ENCODE data around the gene SPATA9. TPM values are rescaled to one million over a fixed set of nuclear protein-coding genes. Genes with fewer than 3 reads are reported as not detected.
"Not testable (repeated sequence)": the region's sequence is repeated elsewhere in the genome, so short reads cannot be mapped to it uniquely, and the experiment has no call there.

SPATA9 gene
- total RNA-seq, 1 donor from 2014 or later: not detected

DNA sequence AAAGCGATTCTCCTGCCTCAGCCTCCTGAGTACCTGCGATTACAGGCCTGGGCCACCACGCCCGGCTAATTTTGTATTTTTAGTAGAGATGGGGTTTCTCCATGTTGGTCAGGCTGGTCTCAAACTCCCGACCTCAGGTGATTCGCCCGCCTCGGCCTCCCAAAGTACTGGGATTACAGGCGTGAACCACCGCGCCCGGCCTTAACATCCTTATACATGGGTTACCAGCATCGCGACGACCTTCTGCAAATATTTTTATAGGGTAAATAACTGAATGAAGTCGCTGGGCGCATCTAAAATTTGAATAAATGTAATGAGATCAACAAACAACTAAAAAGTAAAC lies 36.6 kb downstream of the SPATA9 start:
- DNase-seq (ENCODE audit: low read depth in 2 of 2): not testable (repeated sequence)

DNA sequence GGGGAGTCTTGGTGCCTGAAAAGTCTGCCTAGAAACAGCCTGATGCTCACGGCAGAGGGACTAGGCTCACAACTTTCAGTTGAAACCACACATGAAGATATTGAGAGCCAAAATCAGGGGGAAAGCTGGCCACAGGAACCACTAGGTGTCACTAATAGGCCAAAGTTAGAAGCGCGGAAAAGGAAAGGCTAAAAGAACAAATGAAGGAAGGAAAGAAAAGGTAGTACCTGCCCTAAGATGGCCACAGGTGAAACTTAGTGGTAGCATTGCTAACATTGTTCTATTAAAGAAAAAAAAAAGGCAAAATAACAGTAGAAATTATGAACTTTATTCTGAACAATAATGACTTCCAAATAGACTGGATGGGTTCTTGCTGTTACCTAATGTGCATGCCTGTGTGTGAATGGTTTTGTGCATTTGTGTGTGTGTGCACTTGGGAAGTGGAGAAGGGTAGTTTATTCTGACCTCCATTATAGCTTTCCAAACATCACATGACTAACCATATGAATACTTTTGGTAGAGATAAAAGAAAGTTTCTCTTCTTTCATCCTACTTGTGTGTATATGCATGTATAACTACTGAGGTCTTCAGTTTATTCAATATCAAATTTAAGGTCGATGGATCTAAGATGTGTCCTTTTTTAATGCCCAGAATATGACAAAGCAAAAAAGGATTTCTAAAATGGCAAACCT lies 38.3 kb downstream of the SPATA9 start:
- DNase-seq (ENCODE audit: low read depth in 2 of 2): peak; percentile 57 to 66

DNA sequence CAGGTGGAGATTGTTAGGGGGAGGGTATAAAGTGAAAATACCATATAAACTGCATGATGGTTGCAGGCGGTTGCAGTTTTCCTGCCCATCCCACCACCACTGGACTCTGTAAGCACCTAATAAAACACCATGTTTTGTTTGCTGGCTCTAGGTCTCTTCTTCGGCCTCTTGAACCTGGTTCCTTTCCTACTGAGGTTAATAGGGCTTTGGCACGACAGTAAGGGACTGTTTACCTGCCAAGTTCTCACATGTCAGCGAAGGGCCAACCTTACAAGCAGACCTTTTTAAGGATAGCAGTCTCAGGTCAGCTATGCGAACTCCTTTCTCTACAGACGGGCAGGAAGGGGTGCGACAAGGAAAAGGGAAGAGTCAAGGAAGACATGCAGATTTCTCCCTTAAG lies 39.6 kb downstream of the SPATA9 start:
- DNase-seq (ENCODE audit: low read depth in 2 of 2): no peak

DNA sequence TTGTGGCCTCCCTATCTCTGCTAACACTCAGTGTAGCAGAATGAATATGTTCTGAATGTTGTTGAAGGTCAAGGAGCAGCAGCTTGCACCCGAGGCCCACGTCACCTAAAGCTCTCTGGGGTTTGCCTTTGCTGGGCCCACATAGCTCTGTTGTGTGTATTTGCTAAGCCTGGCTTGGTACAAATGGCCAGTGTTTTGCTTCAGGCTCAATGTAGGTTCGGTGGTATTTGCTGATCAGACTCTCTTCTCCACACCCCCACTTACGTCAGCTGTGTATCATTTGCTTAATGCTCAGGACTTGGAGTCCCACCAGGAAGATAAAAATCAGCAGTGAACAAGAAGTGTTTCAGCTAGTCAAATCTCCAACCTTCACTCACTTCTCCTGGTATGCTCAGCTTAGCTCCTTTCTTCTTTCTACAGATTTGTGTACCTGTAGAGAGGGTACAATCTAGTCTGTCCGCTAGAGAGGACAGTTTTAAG lies 41.0 kb downstream of the SPATA9 start:
- DNase-seq (ENCODE audit: low read depth in 2 of 2): peak in 1 of 2 donors; percentile 24

DNA sequence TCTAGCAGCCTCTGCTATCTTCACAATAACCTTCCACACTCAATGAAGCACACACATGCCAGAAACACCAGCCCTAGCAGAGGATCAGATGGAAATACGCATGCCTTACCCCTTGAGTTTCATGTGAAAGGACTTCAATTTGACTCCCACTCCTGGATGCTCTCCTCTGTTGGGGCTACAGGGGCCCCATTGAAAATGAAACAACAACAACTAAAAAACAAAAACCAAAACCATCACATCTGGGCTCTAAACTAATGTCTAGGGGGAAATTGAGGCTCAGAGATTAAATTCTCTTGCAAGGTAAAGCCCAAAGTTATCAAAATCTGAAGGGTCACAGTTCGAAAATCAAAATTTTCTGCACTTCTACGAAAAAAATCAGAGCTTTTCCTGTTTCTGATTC lies 44.2 kb downstream of the SPATA9 start:
- DNase-seq (ENCODE audit: low read depth in 2 of 2): no peak

DNA sequence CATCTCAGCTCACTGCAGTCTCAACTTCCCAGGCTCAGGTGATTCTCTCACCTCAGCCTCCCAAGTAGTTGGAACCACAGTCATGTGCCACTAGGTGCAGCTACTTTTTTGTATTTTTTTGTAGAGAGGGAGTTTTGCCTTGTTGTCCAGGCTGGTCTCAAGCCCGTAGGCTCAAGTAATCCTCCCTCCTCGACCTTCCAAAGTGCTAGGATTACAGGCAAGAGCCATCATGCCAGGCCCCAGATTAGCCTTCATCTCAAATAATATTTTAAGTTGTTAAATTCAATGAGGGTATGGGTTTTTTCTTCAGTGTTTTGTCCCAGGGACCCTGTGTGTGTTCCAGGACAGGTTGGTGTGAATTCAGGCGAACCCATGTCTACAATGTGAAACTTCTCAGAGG lies 48.7 kb downstream of the SPATA9 start:
- no peak for DNase-seq (ENCODE audit: low read depth in 2 of 2)

DNA sequence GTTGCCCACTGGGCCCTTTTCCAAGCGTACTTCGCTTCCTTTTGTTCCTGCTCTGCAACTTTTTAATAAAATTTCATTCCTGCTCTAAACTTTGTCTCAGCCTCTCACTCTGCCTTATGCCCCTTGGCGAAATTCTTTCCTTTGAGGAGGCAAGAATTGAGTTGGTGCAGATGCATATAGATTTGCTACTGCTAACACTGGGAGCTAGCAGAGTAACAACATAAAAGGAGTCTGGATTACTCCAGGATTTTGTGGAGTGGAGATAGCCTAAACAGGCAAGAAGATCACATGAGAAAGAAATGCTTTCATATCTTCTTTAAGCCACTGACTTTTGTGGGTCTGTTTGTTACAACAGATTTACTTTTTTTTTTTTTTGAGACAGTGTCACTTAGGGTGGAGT lies 49.1 kb downstream of the SPATA9 start:
- DNase-seq (ENCODE audit: low read depth in 2 of 2): no peak

DNA sequence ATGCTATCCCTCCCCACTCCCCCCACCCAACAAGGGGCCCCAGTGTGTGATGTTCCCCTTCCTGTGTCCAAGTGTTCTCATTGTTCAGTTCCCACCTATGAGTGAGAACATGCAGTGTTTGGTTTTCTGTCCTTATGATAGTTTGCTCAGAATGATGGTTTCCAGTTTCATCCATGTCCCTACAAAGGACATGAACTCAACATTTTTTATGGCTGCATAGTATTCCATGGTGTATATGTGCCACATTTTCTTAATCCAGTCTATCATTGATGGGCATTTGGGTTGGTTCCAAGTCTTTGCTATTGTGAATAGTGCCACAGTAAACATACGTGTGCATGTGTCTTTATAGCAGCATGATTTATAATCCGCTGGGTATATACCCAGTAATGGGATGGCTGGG lies 49.8 kb downstream of the SPATA9 start:
- DNase-seq (ENCODE audit: low read depth in 2 of 2): not testable (repeated sequence)

DNA sequence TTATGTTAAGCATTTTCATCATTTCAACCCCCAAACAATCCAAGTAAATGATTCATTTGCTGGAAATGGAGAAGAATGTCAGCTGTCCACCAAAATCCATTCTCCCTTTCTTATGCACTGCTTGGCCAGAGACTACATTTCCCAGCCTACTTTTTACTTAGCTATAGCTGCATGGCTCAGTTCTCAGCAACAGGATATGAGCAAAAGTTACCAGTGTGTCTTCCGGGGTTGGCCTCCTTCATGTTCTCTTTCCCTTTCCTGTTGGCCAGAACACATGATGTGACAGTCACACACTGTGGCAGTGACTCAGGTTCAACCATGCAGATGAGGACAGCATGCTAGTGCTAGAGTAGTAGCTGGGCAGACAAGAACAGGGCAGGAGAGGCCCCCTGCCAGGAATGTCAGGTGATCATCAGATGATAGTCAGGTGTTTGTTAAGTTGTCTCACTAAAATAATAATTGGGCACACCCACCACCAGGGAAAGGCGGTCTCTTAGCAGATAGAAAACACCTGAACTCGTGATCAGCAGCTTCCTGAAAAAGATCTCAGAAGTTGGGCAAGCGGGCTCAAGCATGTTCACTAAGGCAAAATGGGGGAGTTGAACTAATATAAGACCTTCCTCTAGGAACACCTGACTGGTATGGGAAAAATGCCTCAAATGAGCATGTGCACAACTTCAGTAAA lies 50.7 kb downstream of the SPATA9 start:
- peak; percentile 64 to 89 for DNase-seq (ENCODE audit: low read depth in 2 of 2)

DNA sequence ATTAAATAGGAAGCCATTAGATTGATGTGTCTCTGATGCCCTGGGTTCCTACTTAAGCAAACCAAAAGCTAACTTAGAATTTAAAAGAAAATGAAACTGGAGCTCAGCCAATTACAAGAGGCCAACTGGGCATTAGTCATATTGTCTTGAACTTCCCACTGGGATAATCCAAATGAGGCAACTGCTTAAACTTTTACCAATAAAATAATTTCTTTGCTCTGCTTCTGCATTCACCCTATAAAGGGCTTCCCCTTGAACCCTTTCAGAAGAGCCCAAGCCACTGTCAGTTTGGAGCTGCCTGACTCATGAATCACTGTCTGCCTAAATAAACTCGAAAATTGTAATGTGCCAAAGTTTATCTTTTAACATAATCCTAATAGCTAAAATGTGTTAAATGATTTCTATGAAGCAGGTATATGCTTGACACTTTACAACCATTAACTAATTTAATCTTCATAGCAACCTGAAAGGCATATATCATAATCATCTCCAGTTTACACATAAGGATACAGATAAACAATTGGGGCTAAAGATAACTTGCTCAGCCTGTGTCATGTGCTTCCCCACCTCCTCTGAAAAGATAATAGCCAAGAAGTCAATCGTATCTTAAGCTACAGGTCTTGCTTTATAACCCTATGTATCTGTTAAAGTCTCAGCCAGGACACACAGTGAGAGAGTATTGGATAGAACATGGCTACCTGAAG lies 51.4 kb downstream of the SPATA9 start:
- peak in 1 of 2 donors; percentile 85 for DNase-seq (ENCODE audit: low read depth in 2 of 2)

DNA sequence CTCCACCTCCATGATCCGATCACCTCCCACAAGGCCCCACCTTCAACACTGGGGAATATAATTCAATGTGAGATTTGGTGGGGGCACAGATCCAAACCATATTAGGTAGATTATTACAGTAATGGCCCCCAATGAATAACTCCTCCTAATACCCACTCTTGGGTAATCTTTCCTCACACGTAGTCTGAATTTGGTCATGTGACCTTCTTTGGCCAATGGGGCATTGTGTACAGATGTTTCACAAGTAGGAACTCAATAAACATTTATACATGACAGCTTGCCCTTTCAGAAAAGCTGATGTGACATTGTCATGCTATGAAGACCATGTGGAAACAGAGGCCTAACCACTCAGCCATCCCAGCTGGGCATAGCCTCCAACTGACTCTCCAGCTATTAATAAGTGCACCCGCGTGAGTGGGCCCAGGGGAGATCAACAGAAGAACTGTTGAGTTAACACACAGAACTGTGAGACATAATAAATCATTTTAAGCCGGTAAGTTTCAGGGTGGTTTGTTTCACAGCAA lies 52.3 kb downstream of the SPATA9 start:
- DNase-seq (ENCODE audit: low read depth in 2 of 2): no peak

DNA sequence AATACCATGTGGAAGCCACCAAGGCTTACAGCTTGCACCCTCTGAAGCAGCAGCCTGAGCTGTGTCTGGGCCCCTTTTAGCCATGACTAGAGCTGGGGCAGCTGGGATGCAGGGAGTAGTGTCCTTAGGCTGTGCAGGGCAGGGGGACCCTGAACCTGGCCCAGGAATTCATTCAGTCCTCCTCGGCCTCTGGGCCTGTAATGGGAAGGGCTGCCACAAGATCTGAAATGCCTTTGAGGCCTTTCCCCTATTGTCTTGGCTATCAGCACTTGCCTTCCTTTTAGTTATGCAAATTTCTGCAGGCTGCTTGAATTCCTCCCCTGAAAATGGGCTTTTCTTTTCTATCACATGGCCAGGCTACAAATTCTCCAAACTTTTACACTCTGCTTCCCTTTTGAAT lies 53.9 kb downstream of the SPATA9 start:
- DNase-seq (ENCODE audit: low read depth in 2 of 2): no peak

DNA sequence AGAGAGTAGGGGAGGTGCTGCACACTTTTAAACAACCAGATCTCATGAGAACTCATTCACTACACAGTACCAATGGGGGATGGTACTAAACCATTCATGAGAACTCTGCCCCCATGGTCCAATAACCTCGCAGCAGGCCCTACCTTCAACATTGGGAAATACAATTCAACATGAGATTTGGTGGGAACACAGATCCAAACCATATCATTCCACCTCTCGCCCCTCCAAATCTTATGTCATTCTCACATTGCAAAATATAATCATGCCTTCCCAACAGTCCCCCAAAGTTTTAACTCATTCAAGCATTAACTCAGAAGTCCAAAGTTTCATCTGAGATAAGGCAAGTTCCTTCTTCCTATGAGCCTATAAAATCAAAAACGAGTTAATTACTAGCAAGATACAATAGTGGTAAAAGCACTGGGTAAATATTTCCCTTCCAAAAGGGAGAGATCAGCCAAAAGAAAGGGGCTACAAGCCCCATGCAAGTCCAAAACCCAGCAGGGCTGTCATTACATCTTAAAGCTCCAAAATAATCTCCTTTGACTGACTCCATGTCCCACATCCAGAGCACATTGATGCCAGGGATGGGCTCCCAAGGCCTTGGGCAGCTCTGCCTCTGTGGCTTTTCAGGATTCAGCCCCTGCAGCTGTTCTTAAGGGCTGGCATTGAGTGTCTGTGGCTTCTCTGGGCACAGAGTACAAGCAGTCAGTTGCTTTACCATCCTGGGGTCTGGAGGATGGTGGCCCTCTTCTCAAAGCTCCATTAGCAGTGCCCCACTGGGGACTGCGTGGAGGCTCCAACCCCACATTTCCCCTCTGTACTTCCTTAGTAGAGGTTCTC lies 54.6 kb downstream of the SPATA9 start:
- DNase-seq (ENCODE audit: low read depth in 2 of 2): no peak

DNA sequence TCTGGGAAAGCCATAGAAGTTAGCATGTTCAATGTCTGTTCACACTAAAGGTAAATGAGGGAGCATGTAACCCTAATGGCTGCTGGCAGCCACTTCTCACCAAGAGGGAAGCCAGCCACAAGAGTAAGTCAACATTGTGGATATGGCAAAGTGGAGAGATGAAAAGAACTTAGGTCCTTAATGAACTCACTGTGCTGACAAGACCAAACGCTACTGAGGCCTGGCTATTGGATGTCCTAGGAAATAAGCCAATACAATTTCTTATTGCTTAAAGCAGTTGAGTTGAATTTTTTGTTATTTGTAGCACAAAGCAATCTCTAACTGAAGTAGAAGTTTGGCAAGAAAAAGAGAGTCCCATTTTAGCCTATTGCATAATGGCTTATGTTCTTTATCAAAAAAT lies 56.1 kb downstream of the SPATA9 start:
- DNase-seq (ENCODE audit: low read depth in 2 of 2): no peak

DNA sequence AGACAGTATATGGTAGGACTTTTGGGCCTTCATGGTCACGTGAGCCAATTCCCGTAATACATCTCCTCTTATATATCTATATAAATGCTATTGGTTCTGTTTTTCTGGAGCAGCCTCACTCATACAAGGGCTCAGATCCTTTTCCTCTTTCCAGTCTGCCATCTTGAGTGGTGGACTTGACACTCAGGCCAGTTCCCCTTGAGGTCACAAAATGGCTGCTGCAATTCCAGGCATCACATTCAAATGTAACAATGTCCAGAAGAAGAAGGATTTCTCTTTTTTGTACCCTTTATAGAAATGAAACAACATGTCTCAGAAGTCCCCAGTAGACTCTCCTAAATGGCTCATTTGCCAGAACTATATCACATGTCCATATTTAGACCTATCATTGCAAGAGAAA lies 58.4 kb downstream of the SPATA9 start:
- no peak for DNase-seq (ENCODE audit: low read depth in 2 of 2)

DNA sequence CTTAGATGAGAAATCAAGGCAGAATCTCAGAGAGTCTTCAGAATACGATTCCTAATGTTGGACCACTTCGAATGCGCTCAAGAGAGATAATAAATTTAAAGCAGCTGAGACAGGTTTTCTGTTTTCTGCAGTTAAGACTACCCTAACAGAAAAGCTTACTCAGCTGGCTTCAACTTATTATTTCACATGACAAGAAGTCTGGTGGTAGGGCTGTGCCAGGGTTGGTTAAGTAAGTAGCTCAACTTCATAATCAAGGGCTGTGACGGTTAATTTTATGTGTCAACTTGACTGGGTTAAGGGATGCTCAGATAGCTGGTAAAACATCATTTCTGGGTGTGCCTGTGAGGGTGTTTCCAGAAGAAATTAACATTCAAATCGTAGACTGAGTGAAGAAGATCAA lies 59.1 kb downstream of the SPATA9 start:
- no peak for DNase-seq (ENCODE audit: low read depth in 2 of 2)

DNA sequence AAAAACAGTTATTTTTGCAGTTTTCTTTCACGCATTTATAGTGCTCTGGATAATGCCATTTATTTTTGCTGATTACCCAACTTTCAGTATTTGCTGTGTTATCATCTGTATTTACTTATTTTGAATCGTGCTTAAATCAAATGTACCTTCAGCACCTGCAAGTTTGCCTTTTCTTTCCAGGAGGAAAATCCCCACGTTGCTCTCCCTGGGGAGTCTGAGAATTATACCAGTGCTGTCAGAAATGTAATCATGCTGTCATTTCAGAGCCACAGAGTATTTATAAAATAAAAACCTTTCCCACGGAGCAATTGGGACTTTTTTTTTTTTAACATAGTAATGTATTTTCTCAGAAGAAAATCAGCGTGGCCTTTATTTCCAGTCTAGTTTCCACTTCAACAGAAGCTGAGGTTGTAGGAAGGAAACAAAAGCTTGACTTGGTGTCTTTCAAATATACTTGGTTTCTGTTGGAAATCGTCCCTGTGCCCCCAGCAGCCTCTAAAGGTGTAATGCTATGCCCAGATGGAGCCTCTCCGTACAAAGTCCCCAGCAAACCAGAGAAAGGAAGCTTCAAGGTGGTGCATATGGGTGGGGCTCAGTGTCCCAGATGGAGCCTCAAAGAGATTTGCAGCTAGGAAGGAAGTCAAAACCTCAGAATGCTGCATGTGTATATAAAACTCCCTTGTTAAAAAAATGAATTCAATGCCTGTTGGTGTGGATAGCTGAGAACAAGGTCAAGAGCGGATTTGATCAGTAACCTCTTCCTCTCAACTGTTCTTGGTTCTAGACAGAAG lies 60.8 kb downstream of the SPATA9 start:
- peak in 1 of 2 donors; percentile 36 for DNase-seq (ENCODE audit: low read depth in 2 of 2)

DNA sequence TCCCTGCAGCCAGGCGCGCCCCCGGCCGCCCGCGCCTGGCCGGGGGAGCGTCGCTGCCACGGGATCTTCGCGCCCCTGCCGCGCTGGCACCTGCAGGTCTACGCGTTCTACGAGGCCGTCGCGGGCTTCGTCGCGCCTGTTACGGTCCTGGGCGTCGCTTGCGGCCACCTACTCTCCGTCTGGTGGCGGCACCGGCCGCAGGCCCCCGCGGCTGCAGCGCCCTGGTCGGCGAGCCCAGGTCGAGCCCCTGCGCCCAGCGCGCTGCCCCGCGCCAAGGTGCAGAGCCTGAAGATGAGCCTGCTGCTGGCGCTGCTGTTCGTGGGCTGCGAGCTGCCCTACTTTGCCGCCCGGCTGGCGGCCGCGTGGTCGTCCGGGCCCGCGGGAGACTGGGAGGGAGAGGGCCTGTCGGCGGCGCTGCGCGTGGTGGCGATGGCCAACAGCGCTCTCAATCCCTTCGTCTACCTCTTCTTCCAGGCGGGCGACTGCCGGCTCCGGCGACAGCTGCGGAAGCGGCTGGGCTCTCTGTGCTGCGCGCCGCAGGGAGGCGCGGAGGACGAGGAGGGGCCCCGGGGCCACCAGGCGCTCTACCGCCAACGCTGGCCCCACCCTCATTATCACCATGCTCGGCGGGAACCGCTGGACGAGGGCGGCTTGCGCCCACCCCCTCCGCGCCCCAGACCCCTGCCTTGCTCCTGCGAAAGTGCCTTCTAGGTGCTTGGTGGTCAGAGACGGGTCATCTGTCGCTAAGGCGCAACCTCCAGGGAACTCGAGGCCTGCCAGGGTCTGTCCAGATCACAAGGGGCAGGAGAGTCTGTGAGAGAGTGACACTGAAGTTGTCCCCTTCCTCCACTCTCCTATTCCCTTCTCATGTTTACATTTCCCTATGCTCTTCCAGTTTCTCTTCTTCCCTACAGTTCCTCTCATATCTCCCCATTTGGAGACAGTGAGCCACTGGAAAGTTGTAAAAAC lies 61.6 kb downstream of the SPATA9 start:
- DNase-seq (ENCODE audit: low read depth in 2 of 2): peak; percentile 38 to 43
